Vagina (tissue), 2 donors: ENCODE measurements around the gene MLH3.

Experiments used
- POLR2AphosphoS5 ChIP-seq, 2 donors: sonication (generic); formaldehyde crosslinking; IDR thresholded peaks; one replicate each; pipeline ENCODE4 v1.9.0; 2017; ENCODE audit warnings: antibody characterized with exemption in 2 of 2, mild to moderate bottlenecking in 2 of 2, low read depth in 1 of 2; ENCODE audit not compliant: insufficient read depth in 1 of 2
- TF ChIP-seq, protein P1 (sequence below), 3 experiments: fragments of 450-650 bp in 2 of 3; fragments of 200-600 bp in 1 of 3; sonication (generic) in 1 of 3; IDR thresholded peaks; one replicate each; pipeline ENCODE4 v1.5.1; 2017 to 2019; ENCODE audit warnings: antibody characterized with exemption in 3 of 3, mild to moderate bottlenecking in 2 of 3, moderate library complexity in 2 of 3

DNA sequence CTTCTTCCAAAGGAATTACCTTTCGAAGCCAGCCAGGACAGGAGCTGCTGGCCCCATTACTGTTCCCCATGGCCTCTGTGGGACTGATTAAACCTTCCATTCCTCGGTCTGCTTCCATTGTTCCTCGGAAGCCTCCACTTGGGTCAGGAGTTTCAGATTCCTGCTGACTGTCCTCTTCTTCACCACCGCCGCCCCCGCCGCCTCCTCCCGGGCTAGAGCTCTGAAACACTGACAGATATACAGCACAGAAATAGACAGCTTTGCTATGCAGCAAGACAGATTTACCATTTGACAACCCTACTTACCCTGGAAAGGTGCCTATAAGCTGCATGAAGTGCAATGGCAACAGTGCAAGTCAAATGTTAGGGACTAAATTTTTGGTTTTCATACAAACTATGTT lies 40.0 kb upstream of the MLH3 start:
- TF ChIP-seq, protein P1, sequence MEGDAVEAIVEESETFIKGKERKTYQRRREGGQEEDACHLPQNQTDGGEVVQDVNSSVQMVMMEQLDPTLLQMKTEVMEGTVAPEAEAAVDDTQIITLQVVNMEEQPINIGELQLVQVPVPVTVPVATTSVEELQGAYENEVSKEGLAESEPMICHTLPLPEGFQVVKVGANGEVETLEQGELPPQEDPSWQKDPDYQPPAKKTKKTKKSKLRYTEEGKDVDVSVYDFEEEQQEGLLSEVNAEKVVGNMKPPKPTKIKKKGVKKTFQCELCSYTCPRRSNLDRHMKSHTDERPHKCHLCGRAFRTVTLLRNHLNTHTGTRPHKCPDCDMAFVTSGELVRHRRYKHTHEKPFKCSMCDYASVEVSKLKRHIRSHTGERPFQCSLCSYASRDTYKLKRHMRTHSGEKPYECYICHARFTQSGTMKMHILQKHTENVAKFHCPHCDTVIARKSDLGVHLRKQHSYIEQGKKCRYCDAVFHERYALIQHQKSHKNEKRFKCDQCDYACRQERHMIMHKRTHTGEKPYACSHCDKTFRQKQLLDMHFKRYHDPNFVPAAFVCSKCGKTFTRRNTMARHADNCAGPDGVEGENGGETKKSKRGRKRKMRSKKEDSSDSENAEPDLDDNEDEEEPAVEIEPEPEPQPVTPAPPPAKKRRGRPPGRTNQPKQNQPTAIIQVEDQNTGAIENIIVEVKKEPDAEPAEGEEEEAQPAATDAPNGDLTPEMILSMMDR (IDR thresholded peaks at IDR 0.05): no peak
- no peak for TF ChIP-seq POLR2AphosphoS5 (IDR thresholded peaks at IDR 0.05; ENCODE audit: insufficient read depth in 1 of 2, low read depth in 1 of 2)
